ENCODE measurements around the gene ARHGAP26.

The ARHGAP26 gene

DNA sequence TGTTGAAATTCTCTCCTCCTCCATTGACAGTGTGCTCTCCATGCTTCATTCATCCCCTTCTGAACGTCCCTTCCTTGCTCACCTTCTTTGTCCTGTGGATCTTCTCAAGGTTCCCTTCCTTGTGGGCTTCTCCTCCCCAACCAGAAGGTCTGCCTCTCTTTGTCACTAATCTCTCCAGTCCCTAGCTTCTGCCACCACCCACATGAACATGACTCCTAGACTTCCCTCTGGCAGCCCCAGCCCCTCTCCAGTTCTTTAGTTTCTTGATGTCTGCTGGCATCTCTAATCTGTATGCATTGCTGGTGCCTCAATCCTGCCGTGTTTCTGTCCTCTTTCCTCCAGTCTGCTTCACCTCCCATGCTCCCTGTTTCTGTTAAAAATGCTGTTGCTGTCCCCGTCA, 79.3 kb downstream of the ARHGAP26 start:
- TF ChIP-seq, protein P1, sequence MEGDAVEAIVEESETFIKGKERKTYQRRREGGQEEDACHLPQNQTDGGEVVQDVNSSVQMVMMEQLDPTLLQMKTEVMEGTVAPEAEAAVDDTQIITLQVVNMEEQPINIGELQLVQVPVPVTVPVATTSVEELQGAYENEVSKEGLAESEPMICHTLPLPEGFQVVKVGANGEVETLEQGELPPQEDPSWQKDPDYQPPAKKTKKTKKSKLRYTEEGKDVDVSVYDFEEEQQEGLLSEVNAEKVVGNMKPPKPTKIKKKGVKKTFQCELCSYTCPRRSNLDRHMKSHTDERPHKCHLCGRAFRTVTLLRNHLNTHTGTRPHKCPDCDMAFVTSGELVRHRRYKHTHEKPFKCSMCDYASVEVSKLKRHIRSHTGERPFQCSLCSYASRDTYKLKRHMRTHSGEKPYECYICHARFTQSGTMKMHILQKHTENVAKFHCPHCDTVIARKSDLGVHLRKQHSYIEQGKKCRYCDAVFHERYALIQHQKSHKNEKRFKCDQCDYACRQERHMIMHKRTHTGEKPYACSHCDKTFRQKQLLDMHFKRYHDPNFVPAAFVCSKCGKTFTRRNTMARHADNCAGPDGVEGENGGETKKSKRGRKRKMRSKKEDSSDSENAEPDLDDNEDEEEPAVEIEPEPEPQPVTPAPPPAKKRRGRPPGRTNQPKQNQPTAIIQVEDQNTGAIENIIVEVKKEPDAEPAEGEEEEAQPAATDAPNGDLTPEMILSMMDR (IDR thresholded peaks at IDR 0.05; ENCODE audit: extremely low read depth, insufficient read depth, missing control alignments): no peak
- in situ Hi-C loops (cut with MboI; ENCODE audit: low pct_unique_long_range_greater_than_20kb, low sequenced_read_pairs, unreplicated experiment): no loop called here
- no peak for DNase-seq (ENCODE audit: low spot score)

GRCh38 chr5:142849880-142850279, 79.7 kb downstream of the ARHGAP26 start:
- in situ Hi-C loops (cut with MboI; ENCODE audit: low pct_unique_long_range_greater_than_20kb, low sequenced_read_pairs, unreplicated experiment): loop anchor here (25.0 kb wide), 1 partner anchor 113 kb away; no protein-coding TSS in a partner anchor

DNA sequence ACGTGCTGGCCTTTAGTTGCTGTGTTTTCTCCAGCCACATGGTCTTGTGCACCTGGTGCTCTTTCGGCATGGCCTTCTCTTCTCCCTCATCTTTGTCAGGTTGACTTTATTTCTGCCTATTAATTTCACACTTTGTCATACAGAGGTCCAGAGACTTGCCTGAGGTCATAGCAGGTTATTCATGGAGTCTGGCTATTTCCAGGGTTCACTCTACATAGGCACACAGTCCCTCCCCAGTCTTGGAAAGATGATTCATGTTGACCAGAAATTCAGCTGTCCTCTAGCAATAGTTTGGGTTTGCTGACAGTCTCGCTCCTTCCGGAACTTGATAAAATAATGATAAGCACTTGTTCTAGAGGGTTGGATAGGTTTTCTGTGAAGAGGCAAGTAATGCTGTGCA, 81.6 kb downstream of the ARHGAP26 start:
- TF ChIP-seq, protein P1 (IDR thresholded peaks at IDR 0.05; ENCODE audit: extremely low read depth, insufficient read depth, missing control alignments): no peak
- in situ Hi-C loops (cut with MboI; ENCODE audit: low pct_unique_long_range_greater_than_20kb, low sequenced_read_pairs, unreplicated experiment): loop anchor here (25.0 kb wide), 1 partner anchor 114 kb away; no protein-coding TSS in a partner anchor

More at GRCh38 chr5:142849880-142850279, 79.7 kb downstream of the ARHGAP26 start:
- DNase-seq (ENCODE audit: low spot score): no peak
- TF ChIP-seq, protein P1 (IDR thresholded peaks at IDR 0.05; ENCODE audit: extremely low read depth, insufficient read depth, missing control alignments): no peak

DNA sequence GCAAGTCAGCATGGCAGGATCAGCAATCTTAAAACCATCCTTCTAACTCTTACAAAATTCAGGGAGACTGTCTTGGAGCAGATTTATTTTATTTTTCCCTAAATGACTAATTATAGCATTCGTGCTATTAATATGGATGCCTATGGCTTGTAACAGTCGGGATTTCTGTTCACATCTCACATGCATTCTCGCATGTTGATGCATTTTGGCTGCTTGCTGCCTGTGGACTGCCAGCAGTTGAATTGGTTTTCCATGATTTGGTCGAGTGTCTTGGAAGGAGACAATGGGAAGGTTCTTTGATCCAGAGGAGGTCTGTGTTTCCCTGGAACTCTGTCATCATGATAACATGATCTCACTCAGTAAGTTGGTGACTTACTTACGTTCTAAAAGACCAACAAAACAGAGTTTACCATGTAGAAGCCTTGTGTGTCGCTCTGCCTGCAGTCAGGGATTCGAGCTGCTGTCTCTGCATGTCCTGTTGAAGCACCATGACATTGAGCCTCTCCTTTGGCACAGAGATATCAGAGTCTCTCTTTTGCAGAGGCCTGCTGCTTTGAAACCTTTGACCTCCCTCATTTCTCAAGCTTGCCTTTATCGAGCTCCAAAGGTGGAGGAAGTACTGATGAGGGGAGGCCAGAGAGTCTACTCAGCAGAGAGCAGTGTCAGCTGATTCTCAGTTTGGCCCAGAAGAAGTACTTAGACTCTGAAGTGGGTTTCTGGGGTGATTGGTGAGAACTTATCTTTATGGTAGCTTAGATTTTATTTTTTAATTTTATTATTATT, 82.4 kb downstream of the ARHGAP26 start:
- no peak for DNase-seq (ENCODE audit: low spot score)
- TF ChIP-seq, protein P1 (IDR thresholded peaks at IDR 0.05; ENCODE audit: extremely low read depth, insufficient read depth, missing control alignments): no peak
- in situ Hi-C loops (cut with MboI; ENCODE audit: low pct_unique_long_range_greater_than_20kb, low sequenced_read_pairs, unreplicated experiment): loop anchor here (25.0 kb wide), 1 partner anchor 115 kb away; no protein-coding TSS in a partner anchor

More for the DNA sequence above, 81.6 kb downstream of the ARHGAP26 start:
- no peak for DNase-seq (ENCODE audit: low spot score)

- DNase-seq (ENCODE audit: low spot score): no peak
- in situ Hi-C loops (cut with MboI; ENCODE audit: low pct_unique_long_range_greater_than_20kb, low sequenced_read_pairs, unreplicated experiment): loop anchor here (25.0 kb wide), 1 partner anchor 116 kb away; no protein-coding TSS in a partner anchor
Measured at GRCh38 chr5:142853682-142854081, 83.5 kb downstream of the ARHGAP26 start.

DNA sequence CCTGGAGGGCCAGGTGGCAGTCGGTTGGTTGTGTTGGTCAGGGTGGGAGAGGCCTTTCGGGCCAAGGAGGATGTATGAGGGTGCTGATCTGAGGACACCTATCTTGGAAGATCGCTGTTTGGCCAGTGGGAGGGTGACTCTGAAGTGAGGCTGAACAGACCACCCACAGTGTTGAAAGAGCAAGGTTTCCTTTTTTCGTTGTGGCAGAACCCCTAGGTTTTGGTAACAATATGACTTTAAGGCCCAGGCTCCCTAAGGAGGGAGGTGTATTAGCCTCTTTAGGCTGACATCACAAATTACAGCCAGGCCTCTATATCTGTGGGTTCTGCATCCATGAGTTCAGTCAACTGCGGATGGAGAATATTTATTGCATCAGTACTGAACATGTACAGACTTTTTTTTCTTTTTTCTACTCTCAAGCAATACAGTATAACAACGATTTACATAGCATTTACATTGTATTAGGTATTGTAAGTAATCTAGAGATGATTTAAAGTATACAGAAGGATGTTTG, 86.1 kb downstream of the ARHGAP26 start:
- no peak for DNase-seq (ENCODE audit: low spot score)
- in situ Hi-C loops (cut with MboI; ENCODE audit: low pct_unique_long_range_greater_than_20kb, low sequenced_read_pairs, unreplicated experiment): loop anchor here (25.0 kb wide), 1 partner anchor 119 kb away; no protein-coding TSS in a partner anchor
- TF ChIP-seq, protein P1 (IDR thresholded peaks at IDR 0.05; ENCODE audit: extremely low read depth, insufficient read depth, missing control alignments): no peak

More at GRCh38 chr5:142853682-142854081, 83.5 kb downstream of the ARHGAP26 start:
- TF ChIP-seq, protein P1 (IDR thresholded peaks at IDR 0.05; ENCODE audit: extremely low read depth, insufficient read depth, missing control alignments): no peak
